NCI-H774 (cell line): ENCODE measurements around the gene MAN1C1.

ENCODE experiments used
- DNase-seq: peaks from one replicate; lab custom pipeline; 2025; lab: John Stamatoyannopoulos, UW

MAN1C1 gene

GRCh38 chr1:25614501-25615171 is 2.0 kb upstream of the MAN1C1 start:
- no peak for DNase-seq

GRCh38 chr1:25615172-25615541 is 1.4 kb upstream of the MAN1C1 start:
- DNase-seq, result no peak

- no peak for DNase-seq
These were observed 962 bp upstream of the MAN1C1 start for GRCh38 chr1:25615563-25616094.

- no peak for DNase-seq
These were observed 515 bp downstream of the MAN1C1 start for GRCh38 chr1:25616987-25617624.

DNA sequence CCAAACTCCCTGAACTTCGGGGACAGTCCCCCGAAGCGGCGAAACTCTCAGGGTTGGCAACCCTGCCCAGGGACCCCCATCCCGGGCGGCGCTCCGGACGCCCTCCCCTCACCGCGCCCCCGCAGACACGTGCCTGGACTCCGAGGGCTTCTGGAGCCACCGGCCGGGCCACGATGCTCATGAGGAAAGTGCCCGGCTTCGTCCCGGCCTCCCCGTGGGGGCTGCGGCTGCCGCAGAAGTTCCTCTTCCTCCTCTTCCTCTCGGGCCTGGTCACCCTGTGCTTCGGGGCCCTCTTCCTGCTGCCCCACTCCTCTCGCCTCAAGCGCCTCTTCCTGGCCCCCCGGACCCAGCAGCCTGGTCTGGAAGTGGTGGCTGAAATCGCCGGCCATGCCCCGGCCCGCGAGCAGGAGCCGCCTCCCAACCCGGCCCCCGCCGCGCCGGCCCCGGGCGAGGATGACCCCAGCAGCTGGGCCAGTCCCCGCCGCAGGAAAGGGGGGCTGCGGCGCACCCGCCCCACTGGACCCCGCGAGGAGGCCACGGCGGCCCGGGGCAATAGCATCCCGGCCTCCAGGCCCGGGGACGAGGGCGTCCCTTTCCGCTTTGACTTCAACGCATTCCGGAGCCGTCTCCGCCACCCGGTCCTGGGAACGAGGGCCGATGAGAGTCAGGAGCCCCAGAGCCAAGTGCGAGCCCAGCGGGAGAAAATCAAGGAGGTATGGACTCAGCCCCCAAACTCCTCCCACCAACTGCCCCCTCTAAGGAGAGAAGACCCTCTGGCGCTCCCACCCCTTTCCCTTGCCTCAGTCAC is 1.2 kb downstream of the MAN1C1 start:
- DNase-seq, result no peak

DNA sequence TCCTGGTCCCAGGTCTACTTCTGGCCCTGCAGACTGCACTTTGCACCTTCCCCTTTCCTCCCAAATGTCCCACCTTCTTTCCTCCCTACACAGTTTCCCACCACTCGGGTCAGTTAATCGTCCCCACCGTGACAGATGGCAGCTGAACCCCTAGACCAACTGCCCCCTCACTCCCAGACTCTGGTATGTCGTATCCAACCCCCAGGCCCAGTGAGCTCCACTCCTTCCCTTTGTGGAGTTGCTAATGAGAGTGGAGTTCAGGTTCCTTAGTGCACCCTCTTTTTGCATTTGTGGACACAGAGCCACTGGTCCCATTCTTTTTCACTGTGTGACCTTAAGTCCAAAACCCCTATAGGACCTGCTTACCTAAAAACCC is 1.8 kb downstream of the MAN1C1 start:
- DNase-seq, result no peak

GRCh38 chr1:25619101-25619890 is 2.7 kb downstream of the MAN1C1 start:
- no peak for DNase-seq

DNA sequence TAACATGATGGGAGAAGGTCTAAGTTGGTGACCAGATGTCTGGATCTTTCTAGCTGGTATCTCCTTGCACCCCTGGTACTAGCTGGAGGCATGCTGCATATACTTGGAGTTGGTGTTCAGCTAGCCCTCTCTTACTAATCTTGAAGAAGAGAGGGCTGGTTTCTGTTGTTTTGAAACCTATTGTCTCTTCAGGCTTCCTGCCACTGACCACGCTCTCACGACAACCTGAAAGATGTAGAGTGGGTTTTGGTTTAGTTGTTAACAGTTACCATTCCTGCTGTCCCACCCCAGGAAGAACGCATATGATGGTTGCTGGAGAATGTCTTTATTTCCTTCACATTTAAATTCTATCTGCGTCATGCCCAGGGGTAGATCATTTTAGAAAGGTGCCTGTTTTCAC is 3.6 kb downstream of the MAN1C1 start:
- no peak for DNase-seq

DNA sequence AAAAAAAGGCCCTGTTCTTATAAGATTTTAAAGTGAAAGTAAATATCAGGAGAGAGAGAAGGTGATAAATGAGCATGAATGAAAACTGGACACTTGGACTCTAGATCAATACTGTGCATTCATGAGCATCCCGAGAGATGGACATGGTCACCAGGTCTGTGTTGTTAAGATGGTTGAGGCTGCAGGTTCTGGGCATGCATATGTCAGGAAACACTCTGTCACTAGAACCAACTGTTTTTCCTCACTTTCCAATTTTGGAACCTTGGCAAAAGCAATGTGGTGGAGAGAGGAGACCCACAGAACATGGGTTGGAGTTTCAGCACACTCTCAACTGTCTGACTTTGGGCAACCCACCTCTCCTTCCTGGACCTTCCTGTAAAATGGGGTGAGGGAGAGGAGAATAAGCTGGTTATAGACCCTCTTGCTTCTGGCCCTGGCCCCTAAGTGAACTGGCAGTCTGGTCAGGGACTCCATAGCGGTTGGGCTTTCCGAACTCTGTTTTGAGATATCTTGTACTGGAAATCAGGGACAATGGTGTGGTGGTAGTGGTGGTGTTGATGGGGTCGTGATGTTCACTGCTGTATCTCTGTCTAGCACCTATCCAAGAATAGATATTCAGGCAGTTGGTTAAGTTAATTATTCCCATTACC is 4.2 kb downstream of the MAN1C1 start:
- DNase-seq, result no peak

GRCh38 chr1:25621876-25622275 is 5.3 kb downstream of the MAN1C1 start:
- DNase-seq, result no peak

GRCh38 chr1:25622531-25622930 is 5.9 kb downstream of the MAN1C1 start:
- DNase-seq, result no peak

DNA sequence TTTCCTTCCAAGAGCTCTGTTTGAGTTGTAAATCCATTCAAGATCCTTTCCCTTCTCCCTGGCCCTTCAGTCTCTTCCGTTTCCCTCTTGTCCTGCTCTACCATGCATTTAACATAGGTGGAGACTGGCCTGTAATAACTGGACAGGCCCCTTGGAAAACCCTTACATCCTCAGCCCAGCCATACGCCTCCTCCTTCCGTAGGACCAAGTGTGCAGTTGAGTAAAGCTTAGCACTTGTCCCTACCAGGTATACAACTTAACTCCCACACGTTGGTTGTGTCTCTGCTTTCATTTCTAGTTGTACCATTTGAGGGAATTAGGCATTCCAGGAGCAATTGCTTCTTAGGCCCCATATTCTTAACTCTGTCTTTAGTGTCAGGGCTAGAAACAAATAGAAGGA is 6.4 kb downstream of the MAN1C1 start:
- DNase-seq, result no peak

DNA sequence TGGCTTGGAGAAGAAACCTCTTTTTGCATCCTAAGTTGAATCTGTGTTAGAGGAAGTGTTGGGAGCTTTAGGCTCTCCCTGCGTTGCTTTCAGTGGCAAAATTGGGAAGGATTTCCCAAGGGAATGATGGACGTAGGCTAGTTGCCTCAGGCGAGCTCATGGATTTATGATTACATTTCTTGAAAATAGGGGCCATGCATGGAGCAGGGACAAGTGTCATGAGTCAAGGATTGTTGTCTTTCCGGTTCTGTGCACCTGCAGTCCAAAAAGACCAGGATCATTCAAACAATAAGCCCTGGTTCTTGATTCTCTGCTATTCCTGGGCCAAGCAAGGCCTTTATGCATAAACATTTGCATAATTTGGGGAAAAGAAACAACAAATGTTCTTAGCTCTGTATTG is 7.1 kb downstream of the MAN1C1 start:
- no peak for DNase-seq

DNA sequence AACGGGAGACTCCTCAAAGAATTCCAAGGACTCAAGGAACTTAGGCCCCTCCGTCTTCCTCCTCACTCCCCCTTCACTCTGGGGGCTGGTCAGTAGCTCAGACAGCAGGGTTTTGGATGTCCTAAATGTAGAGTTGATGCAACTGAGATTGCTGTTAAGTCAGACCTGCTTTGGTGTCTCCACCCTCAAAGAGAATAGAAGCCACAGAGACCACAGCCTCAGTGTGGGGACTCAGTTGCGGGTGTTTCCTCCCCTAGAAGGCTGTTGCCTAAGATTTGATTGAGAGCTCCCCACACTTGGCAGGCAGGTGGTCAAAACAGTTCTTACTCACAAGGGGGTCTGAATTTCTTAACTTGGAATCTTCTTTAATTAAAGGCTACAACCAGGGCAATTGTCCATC is 7.6 kb downstream of the MAN1C1 start:
- no peak for DNase-seq

GRCh38 chr1:25624604-25625003 is 8.0 kb downstream of the MAN1C1 start:
- DNase-seq, result no peak

DNA sequence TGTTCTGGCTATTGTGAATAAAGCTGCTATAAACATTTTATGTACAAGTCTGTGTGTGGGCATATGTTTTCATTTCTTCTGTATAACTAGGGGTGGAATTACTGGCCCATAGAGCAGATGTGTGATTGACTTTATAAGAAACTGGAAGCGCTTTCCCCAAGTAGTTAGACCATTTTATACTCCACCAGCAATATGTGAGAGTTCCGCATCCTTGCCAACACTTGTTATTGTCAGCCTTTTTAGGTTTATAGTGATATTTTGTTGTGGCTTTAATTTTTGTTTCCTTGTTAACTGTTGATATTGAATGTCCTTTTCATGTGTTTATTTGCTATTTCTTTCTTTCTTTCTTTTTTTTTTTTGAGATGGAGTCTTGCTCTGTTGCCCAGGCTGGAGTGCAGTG is 9.4 kb downstream of the MAN1C1 start:
- no peak for DNase-seq

DNA sequence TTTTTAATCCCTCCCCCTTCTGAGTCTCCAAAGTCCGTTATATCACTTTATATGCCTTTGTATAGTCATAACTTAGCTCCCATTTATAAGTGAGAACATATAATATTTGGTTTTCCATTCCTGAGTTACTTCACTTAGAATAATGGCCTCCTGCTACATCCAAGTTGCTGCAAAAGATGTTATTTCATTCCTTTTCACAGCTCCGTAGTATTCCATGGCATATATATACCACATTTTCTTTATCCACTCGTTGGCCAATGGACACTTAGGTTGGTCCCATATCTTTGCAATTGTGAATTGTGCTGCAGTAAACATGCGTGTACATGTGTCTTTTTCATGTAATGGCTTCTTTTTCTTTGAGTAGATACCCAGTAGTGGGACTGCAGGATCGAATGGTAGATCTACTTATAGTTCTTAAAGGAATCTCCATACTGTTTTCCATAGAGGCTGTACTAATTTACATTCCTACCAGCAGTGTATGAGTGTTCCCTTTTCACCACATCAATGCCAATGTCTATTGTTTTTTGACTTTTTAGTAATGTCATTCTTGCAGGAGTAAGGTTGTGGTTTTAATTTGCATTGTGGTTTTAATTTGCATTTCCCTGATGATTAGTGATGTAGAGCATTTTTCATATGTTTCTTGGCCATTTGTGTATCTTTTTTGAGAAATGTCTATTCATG is 12.3 kb downstream of the MAN1C1 start:
- no peak for DNase-seq

DNA sequence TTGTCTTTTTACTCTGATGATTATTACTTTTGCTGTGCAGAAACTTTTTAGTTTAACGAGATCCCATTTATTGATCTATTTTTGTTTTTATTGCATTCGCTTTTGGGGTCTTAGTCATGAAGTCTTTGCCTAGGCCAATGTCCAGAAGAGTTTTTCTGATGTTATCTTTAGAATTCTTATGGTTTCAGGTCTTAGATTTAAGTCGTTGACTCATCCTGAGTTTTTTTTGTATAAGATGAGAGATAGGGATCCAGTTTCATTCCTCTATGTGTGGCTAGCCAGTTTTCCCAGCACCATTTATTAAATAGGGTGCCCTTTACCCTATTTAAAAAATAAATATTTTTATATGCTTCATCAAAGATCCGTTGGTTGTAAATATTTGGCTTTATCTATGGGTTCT is 13.2 kb downstream of the MAN1C1 start:
- no peak for DNase-seq

GRCh38 chr1:25631750-25632485 is 15.3 kb downstream of the MAN1C1 start:
- DNase-seq, result no peak

- no peak for DNase-seq
These were observed 17.5 kb downstream of the MAN1C1 start for GRCh38 chr1:25634066-25634465.
